ENCODE data around the gene GEMIN5.

GRCh38 chr5:154885439-154885838, 52.6 kb downstream of the GEMIN5 start:
- TF ChIP-seq CTCF (IDR thresholded peaks at IDR 0.05; ENCODE audit: insufficient read depth, low read length) (no peak), REST (IDR thresholded peaks at IDR 0.05; ENCODE audit: insufficient replicate concordance, low read depth) (no peak), GABPA (IDR thresholded peaks at IDR 0.05; ENCODE audit: low read depth) (no peak), POLR2AphosphoS5 (IDR thresholded peaks at IDR 0.05; ENCODE audit: low read depth) (no peak), SPI1 (IDR thresholded peaks at IDR 0.05; ENCODE audit: borderline replicate concordance, low read depth) (peak; percentile 72; the same call in 1 of the 2 replicates)

Data from HL-60 (cell line).